Uterus (tissue), 4 donors: ENCODE results near the gene PKNOX2. TPM values are rescaled to one million over a fixed set of nuclear protein-coding genes. Genes with fewer than 3 reads are reported as not detected.

ENCODE experiments used
- DNase-seq, 2 donors: peaks; one replicate each; pipeline ENCODE4 v3.0.0-alpha.2; 2019 to 2020
- H3K27ac ChIP-seq, 2 donors: fragments of 200-600 bp; sonication (generic); 1 replicate in 1 of 2; 2 replicates in 1 of 2; pipeline ENCODE4 v1.5.1; 2016 to 2018
- H3K27me3 ChIP-seq, 2 donors: fragments of 200-600 bp; sonication (generic); one replicate each; pipeline ENCODE4 v1.5.1; 2018 to 2019; ENCODE audit warnings: control low read depth in 1 of 2
- H3K36me3 ChIP-seq, 2 donors: fragments of 200-600 bp; sonication (generic); one replicate each; pipeline ENCODE4 v1.5.1; 2019; ENCODE audit warnings: control low read depth in 1 of 2
- H3K4me1 ChIP-seq, 2 donors: fragments of 200-600 bp; sonication (generic); one replicate each; pipeline ENCODE4 v1.5.1; 2018 to 2019; ENCODE audit warnings: control low read depth in 1 of 2
- H3K4me3 ChIP-seq, 2 donors: fragments of 200-600 bp; sonication (generic); 1 replicate in 1 of 2; 2 replicates in 1 of 2; pipeline ENCODE4 v1.5.1; 2018 to 2019; ENCODE audit warnings: mild to moderate bottlenecking in 1 of 2
- H3K9me3 ChIP-seq, 2 donors: fragments of 200-600 bp; sonication (generic); one replicate each; pipeline ENCODE4 v1.5.1; 2019; ENCODE audit warnings: control low read depth in 1 of 2
- POLR2A ChIP-seq, 2 donors: fragments of 450-650 bp; IDR thresholded peaks; one replicate each; pipeline ENCODE4 v1.6.1; 2016; ENCODE audit warnings: antibody characterized with exemption in 2 of 2, mild to moderate bottlenecking in 1 of 2, moderate library complexity in 1 of 2
- intact Hi-C: fragments of 100-400 bp; cut with DNase I; formaldehyde crosslinking; loops from one replicate; pipeline ENCODE4 v1.15.1; 2023; ENCODE audit warnings: low total_unique reads
- total RNA-seq, 4 donors: library from RNA; depleted of rRNA in 3 of 4; stranded (reverse); fragments of >200 nt in 3 of 4; gene quantifications; one replicate each; pipeline versions ENCODE4 v1.1.0 to v1.2.4, GENCODE V29; 2014 to 2023
- TF ChIP-seq, protein P1 (sequence below), 4 experiments: fragments of 200-600 bp in 2 of 4; fragments of 450-650 bp in 2 of 4; sonication (generic) in 2 of 4; IDR thresholded peaks; one replicate each; pipeline ENCODE4 v1.5.1; 2016 to 2019; ENCODE audit warnings: antibody characterized with exemption in 4 of 4, mild to moderate bottlenecking in 2 of 4, moderate library complexity in 1 of 4
- donor health status: DM: yes; HTN: yes; CAD: no.

Gene PKNOX2
- total RNA-seq, 4 donors from 2014 or later, result 0.29 to 22.7 (median 3.3) TPM

DNA sequence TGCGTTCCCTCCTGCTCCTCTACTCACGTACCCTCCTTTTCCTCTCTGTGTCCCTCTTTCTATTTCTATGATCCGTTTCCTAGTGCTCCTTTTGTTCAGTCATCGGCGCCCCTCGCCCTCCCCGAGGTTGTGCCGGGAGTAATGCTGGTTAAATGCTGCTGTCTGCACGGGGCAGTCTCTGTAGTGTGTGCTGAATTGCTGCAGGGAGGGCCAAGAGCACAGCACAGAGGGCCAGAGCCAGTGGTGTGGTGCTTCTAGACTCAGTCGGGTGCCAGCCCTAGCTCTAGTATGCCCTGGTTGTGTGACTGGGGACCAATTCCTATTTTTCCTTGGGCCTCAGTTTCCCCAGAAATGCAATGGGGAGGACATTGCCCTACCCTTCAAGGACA, 98.3 kb downstream of the PKNOX2 start:
- no peaks in the 10 kb centered on the region for H3K36me3 ChIP-seq
- intact Hi-C loops, result no loop called here
- no peak for TF ChIP-seq POLR2A (IDR thresholded peaks at IDR 0.05)
- TF ChIP-seq, protein P1, sequence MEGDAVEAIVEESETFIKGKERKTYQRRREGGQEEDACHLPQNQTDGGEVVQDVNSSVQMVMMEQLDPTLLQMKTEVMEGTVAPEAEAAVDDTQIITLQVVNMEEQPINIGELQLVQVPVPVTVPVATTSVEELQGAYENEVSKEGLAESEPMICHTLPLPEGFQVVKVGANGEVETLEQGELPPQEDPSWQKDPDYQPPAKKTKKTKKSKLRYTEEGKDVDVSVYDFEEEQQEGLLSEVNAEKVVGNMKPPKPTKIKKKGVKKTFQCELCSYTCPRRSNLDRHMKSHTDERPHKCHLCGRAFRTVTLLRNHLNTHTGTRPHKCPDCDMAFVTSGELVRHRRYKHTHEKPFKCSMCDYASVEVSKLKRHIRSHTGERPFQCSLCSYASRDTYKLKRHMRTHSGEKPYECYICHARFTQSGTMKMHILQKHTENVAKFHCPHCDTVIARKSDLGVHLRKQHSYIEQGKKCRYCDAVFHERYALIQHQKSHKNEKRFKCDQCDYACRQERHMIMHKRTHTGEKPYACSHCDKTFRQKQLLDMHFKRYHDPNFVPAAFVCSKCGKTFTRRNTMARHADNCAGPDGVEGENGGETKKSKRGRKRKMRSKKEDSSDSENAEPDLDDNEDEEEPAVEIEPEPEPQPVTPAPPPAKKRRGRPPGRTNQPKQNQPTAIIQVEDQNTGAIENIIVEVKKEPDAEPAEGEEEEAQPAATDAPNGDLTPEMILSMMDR (IDR thresholded peaks at IDR 0.05), result no peak
- H3K9me3 ChIP-seq, result no peaks in the 10 kb centered on the region
- no peak for DNase-seq
- no peak overlapping the region for H3K4me3 ChIP-seq
- peaks cover 0 to 12% of the 10 kb centered on the region in 2 donors for H3K4me1 ChIP-seq
- no peaks in the 10 kb centered on the region for H3K27me3 ChIP-seq
- H3K27ac ChIP-seq, result peak overlapping the region; percentile 15 to 19

DNA sequence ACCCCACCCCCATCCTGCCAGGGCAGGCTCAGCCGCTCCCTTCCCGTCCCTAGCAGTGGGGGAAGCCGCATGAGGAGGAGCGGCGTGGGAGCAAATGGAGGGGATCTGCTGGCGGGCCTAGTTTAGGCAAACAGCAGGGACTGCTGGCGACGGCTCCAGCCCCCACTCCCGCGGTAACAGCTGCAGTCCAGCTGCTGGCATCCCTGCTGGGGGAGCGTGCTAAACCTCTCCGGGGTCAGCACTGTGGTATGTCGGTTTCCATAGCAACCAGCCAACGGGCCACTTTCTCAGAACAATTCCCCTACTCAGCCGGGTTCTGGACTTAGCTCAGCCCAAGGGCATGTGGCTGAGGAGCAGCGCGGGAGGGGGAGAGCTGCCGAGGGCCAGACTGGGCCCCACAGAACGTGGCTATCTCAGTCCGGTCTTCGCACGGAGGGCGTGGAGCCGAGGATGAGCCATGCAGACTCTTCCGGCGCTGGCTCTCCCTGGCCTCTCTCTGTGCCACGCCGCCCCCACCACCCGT, 98.8 kb downstream of the PKNOX2 start:
- peak; percentile 66 to 79 for DNase-seq
- Histone ChIP-seq H3K27me3 (no peaks in the 10 kb centered on the region), H3K4me3 (no peak overlapping the region), H3K27ac (peak overlapping the region; percentile 15 to 19), H3K4me1 (peaks cover 0 to 12% of the 10 kb centered on the region in 2 donors), H3K9me3 (no peaks in the 10 kb centered on the region), H3K36me3 (no peaks in the 10 kb centered on the region)
- intact Hi-C loops, result no loop called here
- TF ChIP-seq, protein P1 (IDR thresholded peaks at IDR 0.05), result no peak
- no peak for TF ChIP-seq POLR2A (IDR thresholded peaks at IDR 0.05)

- intact Hi-C loops, result no loop called here
- Histone ChIP-seq H3K36me3 (no peaks in the 10 kb centered on the region), H3K4me3 (no peak overlapping the region), H3K9me3 (no peaks in the 10 kb centered on the region), H3K27ac (peak overlapping the region in 1 of 2 donors; percentile 15), H3K27me3 (no peaks in the 10 kb centered on the region), H3K4me1 (peaks cover 0 to 12% of the 10 kb centered on the region in 2 donors)
- TF ChIP-seq POLR2A (IDR thresholded peaks at IDR 0.05), result no peak
- TF ChIP-seq, protein P1 (IDR thresholded peaks at IDR 0.05), result no peak
- DNase-seq, result no peak
These were observed 99.8 kb downstream of the PKNOX2 start for GRCh38 chr11:125264100-125265022.

GRCh38 chr11:125267548-125267947, 103.0 kb downstream of the PKNOX2 start:
- H3K36me3 ChIP-seq, result no peaks in the 10 kb centered on the region
- intact Hi-C loops, result no loop called here
- no peak for TF ChIP-seq POLR2A (IDR thresholded peaks at IDR 0.05)
- TF ChIP-seq, protein P1 (IDR thresholded peaks at IDR 0.05), result no peak
- H3K4me1 ChIP-seq, result peaks cover 0 to 12% of the 10 kb centered on the region in 2 donors
- H3K4me3 ChIP-seq, result no peak overlapping the region
- no peaks in the 10 kb centered on the region for H3K27me3 ChIP-seq
- no peak for DNase-seq
- H3K27ac ChIP-seq, result no peak overlapping the region
- no peaks in the 10 kb centered on the region for H3K9me3 ChIP-seq

DNA sequence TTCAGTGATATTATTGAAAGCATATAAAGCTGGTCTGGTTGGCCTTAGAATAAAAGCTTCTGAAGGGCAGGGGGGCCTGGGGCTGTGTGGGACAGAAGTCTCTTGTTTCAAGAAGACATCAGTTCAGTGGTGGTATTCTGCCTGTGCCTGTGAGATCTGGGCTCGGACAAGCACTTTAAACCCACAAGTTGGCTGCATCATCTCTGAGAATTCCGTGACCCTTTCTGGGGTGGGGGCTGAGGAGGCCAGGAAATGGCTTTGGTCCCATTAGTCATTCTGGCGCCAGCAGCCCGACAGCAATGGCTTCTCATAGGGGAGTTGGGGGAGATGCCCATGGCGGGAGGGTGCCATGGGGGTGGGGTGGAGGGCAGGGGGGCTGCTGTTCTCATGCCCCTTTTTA, 104.1 kb downstream of the PKNOX2 start:
- Histone ChIP-seq H3K36me3 (no peaks in the 10 kb centered on the region), H3K9me3 (no peaks in the 10 kb centered on the region), H3K4me1 (peaks cover 0 to 3% of the 10 kb centered on the region in 2 donors), H3K4me3 (no peak overlapping the region), H3K27me3 (no peaks in the 10 kb centered on the region), H3K27ac (no peak overlapping the region)
- DNase-seq, result no peak
- TF ChIP-seq, protein P1 (IDR thresholded peaks at IDR 0.05), result no peak
- TF ChIP-seq POLR2A (IDR thresholded peaks at IDR 0.05), result no peak
- intact Hi-C loops, result no loop called here
